Activated CD8-positive, alpha-beta T cell treated with anti-CD3 and anti-CD28 coated beads for 36 hours (primary cell): ENCODE data around the gene TUT1. TPM values are rescaled to one million over a fixed set of nuclear protein-coding genes. Genes with fewer than 3 reads are reported as not detected.

Experiments used
- ATAC-seq: fragments of 200-7000 bp; cut with Tn5 transposase; one replicate; pipeline ENCODE4 v1.10.0; 2021; ENCODE audit warnings: mild to moderate bottlenecking, moderate library complexity
- CTCF ChIA-PET: fragments of 350-600 bp; sonication (Branson Sonifier 250); formaldehyde crosslinking; loops from one replicate; lab custom pipeline; 2021; ENCODE audit warnings: antibody characterized with exemption; lab: Charles Lee
- POLR2A ChIA-PET: fragments of 350-600 bp; sonication (Branson Sonifier 250); formaldehyde crosslinking; loops from one replicate; lab custom pipeline; 2021; ENCODE audit warnings: antibody characterized with exemption; lab: Charles Lee
- DNase-seq: peaks from one replicate; pipeline ENCODE4 v3.0.0-alpha.2; 2020
- H3K27ac Mint-ChIP-seq: one replicate; pipeline ENCODE4 v1.8.0; 2021; ENCODE audit warnings: mild to moderate bottlenecking, mixed read lengths
- H3K27me3 Mint-ChIP-seq: one replicate; pipeline ENCODE4 v1.8.0; 2021; ENCODE audit warnings: mixed read lengths
- H3K36me3 Mint-ChIP-seq: one replicate; pipeline ENCODE4 v1.8.0; 2021; ENCODE audit warnings: low read depth, mixed read lengths
- H3K4me1 Mint-ChIP-seq: one replicate; pipeline ENCODE4 v1.8.0; 2021; ENCODE audit warnings: low read depth, mixed read lengths
- H3K4me3 Mint-ChIP-seq: one replicate; pipeline ENCODE4 v1.8.0; 2021; ENCODE audit warnings: mild to moderate bottlenecking, moderate library complexity, mixed read lengths
- H3K9me3 Mint-ChIP-seq: one replicate; pipeline ENCODE4 v1.8.0; 2021; ENCODE audit warnings: mixed read lengths
- intact Hi-C: fragments of 100-400 bp; cut with micrococcal nuclease; formaldehyde crosslinking; loops from one replicate; pipeline ENCODE4 v1.10.0; 2022
- total RNA-seq, 2 experiments: library from RNA; stranded (reverse); gene quantifications; one replicate each; pipeline ENCODE4 v1.2.3, GENCODE V29; 2021
- TF ChIP-seq, protein P1 (sequence below): fragments of 200-600 bp; IDR thresholded peaks from one replicate; pipeline ENCODE4 v1.8.0; 2022; ENCODE audit warnings: antibody characterized with exemption, mild to moderate bottlenecking

TUT1 gene
- total RNA-seq, 2 experiments from 2014 or later: 34.4 to 38.0 TPM

GRCh38 chr11:62610403-62610802, 19.1 kb upstream of the TUT1 start:
- H3K4me1 Mint-ChIP-seq: peaks cover 60% of the 10 kb centered on the region

DNA sequence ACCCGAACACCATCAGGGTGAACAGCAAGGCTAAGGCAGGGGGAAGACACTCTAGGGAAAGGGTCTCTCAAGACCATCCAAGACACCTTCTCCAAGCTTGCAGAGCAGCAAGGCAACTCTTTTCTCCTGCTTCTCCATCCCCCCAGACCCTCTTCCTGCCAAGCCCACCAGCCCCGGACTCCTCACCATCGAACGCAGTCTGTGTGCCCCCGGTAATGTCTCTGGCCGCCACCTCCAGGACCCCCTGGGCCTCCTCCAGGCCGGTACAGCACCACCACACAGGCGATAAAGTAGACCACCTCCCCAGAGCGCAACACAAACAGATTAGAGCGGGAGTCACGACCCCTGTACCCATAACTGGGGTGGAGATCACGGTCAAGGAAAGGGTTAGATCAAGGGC, 17.5 kb upstream of the TUT1 start:
- ChIA-PET CTCF (interaction anchor here (1.0 to 1.7 kb wide), 3 partner anchors 15 to 184 kb away, joined by 4 to 9 read pairs (median 5); partner anchors contain the start of gene TUT1), POLR2A (interaction anchor here (1.5 to 6.9 kb wide), 4 partner anchors 10 to 247 kb away, joined by 4 to 87 read pairs (median 12); partner anchors contain the start of genes C11orf98, CSKMT and TUT1)
- TF ChIP-seq, protein P1, sequence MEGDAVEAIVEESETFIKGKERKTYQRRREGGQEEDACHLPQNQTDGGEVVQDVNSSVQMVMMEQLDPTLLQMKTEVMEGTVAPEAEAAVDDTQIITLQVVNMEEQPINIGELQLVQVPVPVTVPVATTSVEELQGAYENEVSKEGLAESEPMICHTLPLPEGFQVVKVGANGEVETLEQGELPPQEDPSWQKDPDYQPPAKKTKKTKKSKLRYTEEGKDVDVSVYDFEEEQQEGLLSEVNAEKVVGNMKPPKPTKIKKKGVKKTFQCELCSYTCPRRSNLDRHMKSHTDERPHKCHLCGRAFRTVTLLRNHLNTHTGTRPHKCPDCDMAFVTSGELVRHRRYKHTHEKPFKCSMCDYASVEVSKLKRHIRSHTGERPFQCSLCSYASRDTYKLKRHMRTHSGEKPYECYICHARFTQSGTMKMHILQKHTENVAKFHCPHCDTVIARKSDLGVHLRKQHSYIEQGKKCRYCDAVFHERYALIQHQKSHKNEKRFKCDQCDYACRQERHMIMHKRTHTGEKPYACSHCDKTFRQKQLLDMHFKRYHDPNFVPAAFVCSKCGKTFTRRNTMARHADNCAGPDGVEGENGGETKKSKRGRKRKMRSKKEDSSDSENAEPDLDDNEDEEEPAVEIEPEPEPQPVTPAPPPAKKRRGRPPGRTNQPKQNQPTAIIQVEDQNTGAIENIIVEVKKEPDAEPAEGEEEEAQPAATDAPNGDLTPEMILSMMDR: no peak
- H3K9me3 Mint-ChIP-seq: no peaks in the 10 kb centered on the region
- H3K36me3 Mint-ChIP-seq: peaks cover 58% of the 10 kb centered on the region
- DNase-seq (no peak), ATAC-seq (no peak)
- H3K4me1 Mint-ChIP-seq: peaks cover 50% of the 10 kb centered on the region
- no peaks in the 10 kb centered on the region for H3K27me3 Mint-ChIP-seq
- no peak overlapping the region for H3K27ac Mint-ChIP-seq
- intact Hi-C loops: no loop called here
- H3K4me3 Mint-ChIP-seq: no peak overlapping the region

More at GRCh38 chr11:62610403-62610802, 19.1 kb upstream of the TUT1 start:
- Mint-ChIP-seq H3K4me3 (peak overlapping the region; percentile 96), H3K27me3 (no peaks in the 10 kb centered on the region), H3K36me3 (peaks cover 52% of the 10 kb centered on the region), H3K27ac (peak overlapping the region; percentile 97), H3K9me3 (no peaks in the 10 kb centered on the region)
- POLR2A ChIA-PET: interaction anchor here (0.7 to 6.9 kb wide), 14 partner anchors 7 to 245 kb away, joined by 3 to 87 read pairs (median 7); partner anchors contain the start of genes B3GAT3, BSCL2, C11orf98 and CSKMT
- CTCF ChIA-PET: interaction anchor here (0.8 to 3.8 kb wide), 8 partner anchors 9 to 144 kb away, joined by 3 to 26 read pairs (median 6); partner anchors contain the start of genes B3GAT3, C11orf98, CSKMT and EEF1G
- intact Hi-C loops: loop anchor here (5.0 kb wide), 1 partner anchor 37 kb away; the partner anchor contains the start of gene GANAB
- TF ChIP-seq, protein P1: no peak
- DNase-seq (no peak), ATAC-seq (no peak)

DNA sequence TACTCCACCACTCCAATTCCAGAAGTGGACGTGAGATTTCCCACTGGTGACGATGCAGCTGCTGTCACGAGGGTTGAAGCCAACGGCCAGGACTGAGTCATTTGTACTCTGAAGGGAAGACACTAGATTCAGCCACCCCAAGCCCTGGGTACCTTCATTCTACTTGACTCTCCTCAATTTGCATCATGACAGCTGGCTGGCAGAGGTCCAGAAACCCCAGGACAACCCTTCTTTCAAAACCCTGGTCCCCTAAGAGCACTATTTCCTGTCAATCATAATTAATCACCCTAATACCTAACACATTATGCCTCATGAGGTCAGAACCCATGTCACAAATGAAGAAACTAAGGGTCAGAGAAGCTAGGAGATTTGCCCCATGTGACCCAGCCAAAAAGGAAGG, 16.4 kb upstream of the TUT1 start:
- CTCF ChIA-PET: interaction anchor here (0.8 to 1.7 kb wide), 3 partner anchors 16 to 183 kb away, joined by 3 to 9 read pairs (median 5); partner anchors contain the start of gene TUT1

DNA sequence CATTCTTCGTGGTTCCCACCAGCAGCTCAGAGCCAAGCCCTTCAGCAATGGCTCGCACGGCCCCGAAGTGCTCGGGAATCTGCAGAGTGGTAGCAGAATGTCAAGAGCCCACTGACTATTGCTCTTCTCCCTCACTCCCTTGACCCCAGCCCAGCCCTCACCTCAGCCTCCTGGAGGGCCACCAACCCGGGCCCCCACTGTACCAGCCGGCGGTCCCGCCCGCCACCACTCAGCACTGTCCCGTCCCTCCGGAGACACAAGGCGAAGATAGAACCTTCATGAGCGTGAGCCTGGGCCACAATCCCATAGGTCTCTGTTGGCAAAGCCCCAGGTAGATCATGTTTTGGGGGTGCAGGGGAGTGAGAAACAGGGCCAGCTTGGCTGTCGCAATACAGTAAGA, 14.6 kb upstream of the TUT1 start:
- H3K4me1 Mint-ChIP-seq: peaks cover 46% of the 10 kb centered on the region
- intact Hi-C loops: no loop called here
- no peak overlapping the region for H3K4me3 Mint-ChIP-seq
- H3K9me3 Mint-ChIP-seq: no peaks in the 10 kb centered on the region
- DNase-seq (no peak), ATAC-seq (no peak)
- POLR2A ChIA-PET: interaction anchor here (0.9 to 1.8 kb wide), 4 partner anchors 12 to 73 kb away, joined by 3 to 5 read pairs (median 4); partner anchors contain the start of genes TUT1 and UBXN1
- TF ChIP-seq, protein P1: no peak
- peaks cover 62% of the 10 kb centered on the region for H3K36me3 Mint-ChIP-seq
- CTCF ChIA-PET: interaction anchor here (1.2 kb wide), 1 partner anchor 14 kb away, joined by 3 read pairs; the partner anchor contains the start of gene TUT1
- H3K27me3 Mint-ChIP-seq: no peaks in the 10 kb centered on the region
- H3K27ac Mint-ChIP-seq: no peak overlapping the region

More for the DNA sequence above, 16.4 kb upstream of the TUT1 start:
- no peak for ATAC-seq
- Mint-ChIP-seq H3K27me3 (no peaks in the 10 kb centered on the region), H3K36me3 (peaks cover 68% of the 10 kb centered on the region), H3K4me1 (peaks cover 46% of the 10 kb centered on the region), H3K27ac (no peak overlapping the region), H3K4me3 (no peak overlapping the region), H3K9me3 (no peaks in the 10 kb centered on the region)
- TF ChIP-seq, protein P1: no peak
- intact Hi-C loops: no loop called here
- POLR2A ChIA-PET: interaction anchor here (0.7 to 6.9 kb wide), 4 partner anchors 9 to 30 kb away, joined by 3 to 87 read pairs (median 4); partner anchors contain the start of gene TUT1
- DNase-seq: peak; percentile 32

- ChIA-PET POLR2A (interaction anchor here (0.9 to 1.8 kb wide), 5 partner anchors 12 to 74 kb away, joined by 3 to 5 read pairs (median 4); partner anchors contain the start of genes TUT1 and UBXN1), CTCF (interaction anchor here (1.2 kb wide), 1 partner anchor 14 kb away, joined by 3 read pairs; the partner anchor contains the start of gene TUT1)
- no peak overlapping the region for H3K27ac Mint-ChIP-seq
These were observed 14.1 kb upstream of the TUT1 start for GRCh38 chr11:62605467-62605866.

More at GRCh38 chr11:62605467-62605866, 14.1 kb upstream of the TUT1 start:
- Mint-ChIP-seq H3K9me3 (no peaks in the 10 kb centered on the region), H3K4me1 (peaks cover 43% of the 10 kb centered on the region), H3K36me3 (peaks cover 64% of the 10 kb centered on the region), H3K27me3 (no peaks in the 10 kb centered on the region), H3K4me3 (no peak overlapping the region)
- DNase-seq: no peak
- no peak for ATAC-seq
- TF ChIP-seq, protein P1: no peak
- intact Hi-C loops: no loop called here
